Bronchial epithelial cell (primary cell): ENCODE results near the gene PCARE. TPM values are rescaled to one million over a fixed set of nuclear protein-coding genes. Genes with fewer than 3 reads are reported as not detected.

Experiments
- DNase-seq: peaks from one replicate; pipeline ENCODE4 v3.0.0-alpha.2; 2010; ENCODE audit warnings: low read depth
- FAIRE-seq: peaks from 2 replicates; lab custom pipeline; 2011; peaks lifted over from hg19 to GRCh38; lab: Jason Lieb, UNC
- H3K27me3 ChIP-seq: 2 replicates; pipeline ENCODE4 v1.5.1; 2011; ENCODE audit warnings: low read length; ENCODE audit not compliant: control insufficient read depth, insufficient read depth
- H3K36me3 ChIP-seq: 2 replicates; pipeline ENCODE4 v1.5.1; 2011; ENCODE audit warnings: low read length; ENCODE audit not compliant: control insufficient read depth, insufficient read depth
- H3K4me3 ChIP-seq: 2 replicates; pipeline ENCODE4 v1.5.1; 2011; ENCODE audit warnings: mild to moderate bottlenecking, low read depth, low read length, control low read depth
- total RNA-seq: library from RNA; depleted of rRNA; stranded (reverse); fragments of >200 nt; gene quantifications from 2 replicates; pipeline ENCODE4 v1.2.1, GENCODE V29; 2014
- TF ChIP-seq, protein P1 (sequence below): IDR thresholded peaks from 2 replicates; pipeline ENCODE4 v1.5.1; 2011; ENCODE audit warnings: mild to moderate bottlenecking, moderate library complexity, low read length, control low read depth, inconsistent platforms; ENCODE audit not compliant: insufficient read depth, severe bottlenecking

Gene PCARE
- total RNA-seq, 1 donor from 2014 or later: not detected

DNA sequence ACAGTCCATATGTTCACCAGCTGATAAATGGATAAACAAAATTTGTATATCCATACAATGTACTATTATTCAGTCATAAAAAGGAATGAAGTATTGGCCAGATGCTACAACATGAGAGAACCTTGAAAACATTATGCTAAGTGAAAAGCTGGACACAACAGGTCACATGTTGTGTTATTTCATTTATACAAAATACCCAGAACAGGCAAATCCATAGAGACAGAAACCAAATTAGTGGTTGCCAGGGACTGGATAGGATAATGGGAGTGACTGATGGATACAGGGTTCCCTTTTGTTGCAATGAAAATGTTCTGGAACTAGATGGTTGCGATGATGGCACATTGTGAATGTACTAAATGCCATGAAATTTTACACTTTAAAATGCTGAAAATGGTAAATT, 10.2 kb upstream of the PCARE start:
- Histone ChIP-seq H3K27me3 (no peaks in the 10 kb centered on the region), H3K36me3 (no peaks in the 10 kb centered on the region), H3K4me3 (no peak overlapping the region)
- FAIRE-seq (no peak), DNase-seq (no peak)
- TF ChIP-seq, protein P1, sequence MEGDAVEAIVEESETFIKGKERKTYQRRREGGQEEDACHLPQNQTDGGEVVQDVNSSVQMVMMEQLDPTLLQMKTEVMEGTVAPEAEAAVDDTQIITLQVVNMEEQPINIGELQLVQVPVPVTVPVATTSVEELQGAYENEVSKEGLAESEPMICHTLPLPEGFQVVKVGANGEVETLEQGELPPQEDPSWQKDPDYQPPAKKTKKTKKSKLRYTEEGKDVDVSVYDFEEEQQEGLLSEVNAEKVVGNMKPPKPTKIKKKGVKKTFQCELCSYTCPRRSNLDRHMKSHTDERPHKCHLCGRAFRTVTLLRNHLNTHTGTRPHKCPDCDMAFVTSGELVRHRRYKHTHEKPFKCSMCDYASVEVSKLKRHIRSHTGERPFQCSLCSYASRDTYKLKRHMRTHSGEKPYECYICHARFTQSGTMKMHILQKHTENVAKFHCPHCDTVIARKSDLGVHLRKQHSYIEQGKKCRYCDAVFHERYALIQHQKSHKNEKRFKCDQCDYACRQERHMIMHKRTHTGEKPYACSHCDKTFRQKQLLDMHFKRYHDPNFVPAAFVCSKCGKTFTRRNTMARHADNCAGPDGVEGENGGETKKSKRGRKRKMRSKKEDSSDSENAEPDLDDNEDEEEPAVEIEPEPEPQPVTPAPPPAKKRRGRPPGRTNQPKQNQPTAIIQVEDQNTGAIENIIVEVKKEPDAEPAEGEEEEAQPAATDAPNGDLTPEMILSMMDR: no peak

DNA sequence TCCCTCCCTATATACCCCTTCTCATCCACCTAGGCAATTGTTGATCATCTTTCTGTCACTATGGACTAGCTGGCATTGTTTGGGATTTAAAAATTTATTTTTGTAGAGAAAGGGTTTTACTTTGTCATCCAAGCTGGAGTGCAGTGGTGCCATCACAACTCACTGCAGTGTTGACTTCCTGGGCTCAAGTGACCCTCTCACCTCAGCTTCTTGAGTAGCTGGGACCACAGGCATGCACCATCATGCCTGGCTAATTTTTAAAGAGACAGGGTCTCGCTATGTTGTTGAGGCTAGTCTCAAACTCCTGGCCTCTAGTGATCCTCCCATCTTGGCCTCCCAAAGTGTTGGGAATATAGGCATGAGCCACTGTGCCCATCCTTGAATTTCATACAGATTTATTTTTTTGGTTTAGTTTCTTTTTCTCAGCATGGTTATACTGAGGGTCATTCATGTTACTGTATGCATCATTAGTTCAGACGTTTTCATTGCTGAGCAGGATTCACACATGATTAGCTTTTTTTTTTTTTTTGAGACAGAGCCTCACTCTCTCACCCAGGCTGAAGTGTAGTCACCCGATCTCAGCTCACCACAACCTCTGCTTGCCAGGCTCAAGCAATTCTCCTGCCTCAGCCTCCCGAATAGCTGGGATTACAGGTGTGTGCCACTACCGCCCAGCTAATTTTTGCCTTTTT, 8.6 kb upstream of the PCARE start:
- Histone ChIP-seq H3K27me3 (no peaks in the 10 kb centered on the region), H3K36me3 (no peaks in the 10 kb centered on the region), H3K4me3 (no peak overlapping the region)
- DNase-seq (no peak), FAIRE-seq (no peak)
- TF ChIP-seq, protein P1: no peak

DNA sequence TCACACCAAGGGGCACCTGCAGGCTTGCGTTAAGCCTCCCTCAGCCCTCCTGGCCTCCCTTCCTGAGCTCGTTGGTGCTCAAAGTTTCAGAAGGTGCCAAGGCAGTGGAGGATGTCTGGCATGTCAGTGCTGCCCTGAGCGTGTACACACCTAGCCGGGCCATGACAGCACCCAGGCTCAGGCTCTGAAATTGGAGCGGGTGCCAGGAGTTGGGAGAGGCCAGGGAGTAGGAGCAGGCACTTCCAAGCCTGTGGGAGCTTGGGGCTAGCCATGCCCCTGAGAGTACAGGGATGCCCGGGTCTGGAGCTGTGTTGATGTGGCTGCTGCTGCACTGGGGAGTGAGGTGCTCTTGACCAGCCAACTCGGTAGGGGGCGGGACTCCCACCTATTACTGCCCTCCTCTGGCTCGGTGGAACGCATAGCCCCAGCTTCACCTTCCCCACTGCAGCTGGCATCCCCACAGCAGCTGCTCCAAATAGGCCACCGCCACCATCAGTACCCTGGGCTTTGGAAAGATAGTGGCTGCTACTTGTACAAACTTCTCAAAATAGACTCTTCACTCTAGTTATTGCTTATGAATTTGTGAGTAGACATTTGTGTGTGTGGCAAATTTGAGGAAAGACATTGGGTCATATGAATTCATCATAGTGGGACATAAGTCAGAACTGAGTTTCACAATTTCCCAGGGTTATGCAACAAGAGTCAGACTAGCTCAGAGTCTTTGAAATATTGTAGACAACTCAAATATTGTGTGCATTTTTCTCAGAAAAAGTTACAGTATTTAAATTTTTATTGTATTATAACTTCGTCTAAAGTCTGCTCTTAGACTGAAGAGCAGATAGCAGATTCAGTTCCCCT, 6.8 kb upstream of the PCARE start:
- DNase-seq: peak; percentile 64
- TF ChIP-seq, protein P1: no peak
- FAIRE-seq: no peak
- Histone ChIP-seq H3K4me3 (no peak overlapping the region), H3K27me3 (no peaks in the 10 kb centered on the region), H3K36me3 (no peaks in the 10 kb centered on the region)

GRCh38 chr2:29079887-29080286, 5.6 kb upstream of the PCARE start:
- H3K27me3 ChIP-seq: no peaks in the 10 kb centered on the region
- no peak overlapping the region for H3K4me3 ChIP-seq
- no peak for FAIRE-seq
- no peak for DNase-seq
- H3K36me3 ChIP-seq: no peaks in the 10 kb centered on the region
- TF ChIP-seq, protein P1: no peak

- H3K27me3 ChIP-seq: no peaks in the 10 kb centered on the region
- DNase-seq (peak; percentile 12), FAIRE-seq (no peak)
- H3K4me3 ChIP-seq: no peak overlapping the region
- no peaks in the 10 kb centered on the region for H3K36me3 ChIP-seq
- TF ChIP-seq, protein P1: no peak
Observed at GRCh38 chr2:29075894-29076705, 1.8 kb upstream of the PCARE start.
